Left lung (tissue), 10 donors: ENCODE results near the gene NCKAP5L. TPM values are rescaled to one million over a fixed set of nuclear protein-coding genes. Genes with fewer than 3 reads are reported as not detected.

Experiments
- ATAC-seq: fragments of 200-7000 bp; cut with Tn5 transposase; one replicate; pipeline ENCODE4 v1.9.1; 2020; ENCODE audit warnings: moderate library complexity
- DNase-seq, 4 donors: peaks; one replicate each; pipeline ENCODE4 v3.0.0-alpha.2; 2013 to 2020
- H3K27ac ChIP-seq, 2 donors: fragments of 200-600 bp; sonication (generic) in 1 of 2; one replicate each; pipeline versions ENCODE4 v1.5.0 to v1.8.0; 2020 to 2021
- H3K27me3 ChIP-seq, 2 donors: fragments of 200-600 bp; sonication (generic) in 1 of 2; one replicate each; pipeline versions ENCODE4 v1.5.0 to v1.8.0; 2020 to 2021
- H3K36me3 ChIP-seq, 2 donors: fragments of 200-600 bp; sonication (generic) in 1 of 2; one replicate each; pipeline versions ENCODE4 v1.5.0 to v1.8.0; 2020 to 2021
- H3K4me1 ChIP-seq, 2 donors: fragments of 200-600 bp; one replicate each; pipeline ENCODE4 v1.8.0; 2021
- H3K4me3 ChIP-seq, 2 donors: fragments of 200-600 bp; sonication (generic) in 1 of 2; one replicate each; pipeline versions ENCODE4 v1.5.0 to v1.8.0; 2020 to 2021; ENCODE audit warnings: mild to moderate bottlenecking in 1 of 2
- H3K9me3 ChIP-seq, 2 donors: fragments of 200-600 bp; sonication (generic) in 1 of 2; one replicate each; pipeline versions ENCODE4 v1.5.0 to v1.8.0; 2020 to 2021
- CTCF ChIP-seq, 2 donors: fragments of 200-600 bp; sonication (generic) in 1 of 2; IDR thresholded peaks; one replicate each; pipeline versions ENCODE4 v1.5.0 to v1.8.0; 2021; ENCODE audit warnings: antibody characterized with exemption in 2 of 2
- intact Hi-C, 2 donors: fragments of 100-400 bp; cut with DNase I; formaldehyde crosslinking; loops; one replicate each; pipeline versions ENCODE4 v1.11.2 to v1.14.2; 2022
- polyA plus RNA-seq, 6 donors: library from polyadenylated mRNA; unstranded; fragments of 120-200 nt; gene quantifications; one replicate each; pipeline ENCODE4 v1.2.1, GENCODE V29; 2013; ENCODE audit not compliant: insufficient read length in 6 of 6
- total RNA-seq, 2 donors: library from RNA; stranded (reverse); fragmentation: NEBNext Ultra II Directional; extraction: Animal tissue kit (Norgen Biotek cat#: 25700); gene quantifications; one replicate each; pipeline ENCODE4 v1.2.1, GENCODE V29; 2021
- donor health status: DM: no; HTN: yes; CAD: no.
- donor health status: DM: no; HTN: no; CAD: no.

NCKAP5L gene
- total and polyA plus RNA-seq, 8 donors: 16.4 to 29.9 (median 21.9) TPM

- H3K27ac ChIP-seq: no peak overlapping the region
- peaks cover 0 to 13% of the 10 kb centered on the region in 2 donors for H3K4me1 ChIP-seq
- TF ChIP-seq CTCF (IDR thresholded peaks at IDR 0.05): no peak
- ATAC-seq: no peak
- intact Hi-C loops: no loop called here
- DNase-seq: no peak
- H3K9me3 ChIP-seq: no peaks in the 10 kb centered on the region
- H3K36me3 ChIP-seq: peaks cover 0 to 38% of the 10 kb centered on the region in 2 donors
- no peak overlapping the region for H3K4me3 ChIP-seq
- no peaks in the 10 kb centered on the region for H3K27me3 ChIP-seq
Observed at GRCh38 chr12:49767333-49767732, 60.9 kb downstream of the NCKAP5L start.

DNA sequence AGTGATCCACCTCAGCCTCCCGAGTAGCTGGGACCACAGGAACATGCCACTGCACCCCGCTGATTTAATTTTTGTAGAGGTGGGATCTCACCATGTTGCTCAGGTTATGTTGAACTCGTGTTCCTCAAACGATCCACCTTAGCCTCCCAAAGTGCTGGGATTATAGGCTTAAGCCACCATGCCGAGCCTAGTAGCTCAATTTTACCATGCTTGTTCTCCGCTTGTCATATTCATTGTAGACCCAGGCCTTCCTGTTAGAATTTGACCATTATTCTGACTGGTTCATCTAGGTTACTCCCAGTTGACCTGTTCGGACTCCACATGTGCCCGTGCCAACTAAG is 62.1 kb downstream of the NCKAP5L start:
- no peak for TF ChIP-seq CTCF (IDR thresholded peaks at IDR 0.05)
- Histone ChIP-seq H3K9me3 (no peaks in the 10 kb centered on the region), H3K4me1 (peaks cover 0 to 19% of the 10 kb centered on the region in 2 donors), H3K27ac (no peak overlapping the region), H3K27me3 (no peaks in the 10 kb centered on the region), H3K4me3 (no peak overlapping the region), H3K36me3 (peaks cover 0 to 51% of the 10 kb centered on the region in 2 donors)
- intact Hi-C loops: no loop called here
- ATAC-seq: no peak
- DNase-seq: no peak

DNA sequence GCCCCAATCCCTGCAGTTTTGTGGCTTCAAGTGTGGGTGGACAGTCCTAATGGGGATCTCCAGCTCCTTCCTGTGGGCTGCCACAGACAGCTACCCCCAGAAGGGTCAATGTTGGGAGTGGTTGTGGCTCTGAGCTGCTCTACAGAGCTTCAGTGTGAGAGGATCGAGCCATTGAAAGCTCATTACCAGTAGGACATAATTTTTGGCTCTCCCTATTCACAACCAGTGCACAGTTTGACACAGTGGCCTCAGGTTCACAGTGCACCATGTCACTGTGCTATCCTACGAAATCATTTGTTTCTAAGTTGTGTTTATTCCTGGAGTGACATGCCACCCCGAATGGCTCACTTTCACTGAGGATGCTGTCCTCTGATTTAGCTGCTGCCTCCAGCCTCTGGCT is 64.1 kb downstream of the NCKAP5L start:
- Histone ChIP-seq H3K4me3 (no peak overlapping the region), H3K36me3 (peaks cover 4 to 70% of the 10 kb centered on the region in 2 donors), H3K27me3 (no peaks in the 10 kb centered on the region), H3K9me3 (no peaks in the 10 kb centered on the region), H3K4me1 (peaks cover 0 to 19% of the 10 kb centered on the region in 2 donors), H3K27ac (no peak overlapping the region)
- intact Hi-C loops: no loop called here
- no peak for TF ChIP-seq CTCF (IDR thresholded peaks at IDR 0.05)
- DNase-seq (no peak), ATAC-seq (no peak)

DNA sequence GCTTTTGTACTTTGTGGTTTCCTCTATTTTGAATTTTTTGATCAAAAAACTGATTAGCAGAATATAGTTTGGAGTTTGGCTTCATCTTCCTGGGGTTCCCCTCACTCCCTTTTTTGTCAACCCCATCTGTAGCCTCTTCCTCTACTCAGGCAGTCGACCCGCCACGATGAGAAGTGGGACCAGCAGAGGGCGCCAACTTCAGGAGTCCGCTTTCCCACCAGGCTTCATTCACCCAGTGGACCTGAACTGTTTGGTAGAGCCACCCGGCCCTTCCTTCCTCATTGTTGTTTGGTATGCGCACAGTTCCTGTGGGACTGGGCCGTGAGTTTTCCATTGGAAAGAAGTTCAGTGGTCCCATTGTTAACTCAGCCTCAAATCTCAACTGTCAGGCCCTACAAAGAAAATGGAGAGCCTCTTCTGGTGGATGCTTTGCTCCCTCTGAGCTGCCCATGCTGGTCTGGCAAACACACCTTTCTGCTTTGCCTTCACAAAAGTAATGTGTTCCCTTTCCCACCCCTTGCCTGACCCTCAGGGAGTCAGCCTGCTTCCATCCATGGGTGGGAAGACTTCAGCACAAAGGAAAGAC is 65.1 kb downstream of the NCKAP5L start:
- intact Hi-C loops: no loop called here
- Histone ChIP-seq H3K36me3 (peaks cover 7 to 80% of the 10 kb centered on the region in 2 donors), H3K27ac (peak overlapping the region in 1 of 2 donors; percentile 45), H3K9me3 (no peaks in the 10 kb centered on the region), H3K4me1 (peaks cover 0 to 19% of the 10 kb centered on the region in 2 donors), H3K4me3 (no peak overlapping the region), H3K27me3 (no peaks in the 10 kb centered on the region)
- peak; percentile 68 to 75 for TF ChIP-seq CTCF (IDR thresholded peaks at IDR 0.05)
- ATAC-seq (peak; percentile 83), DNase-seq (peak in 3 of 4 donors; percentile 51 to 88 (median 59))

DNA sequence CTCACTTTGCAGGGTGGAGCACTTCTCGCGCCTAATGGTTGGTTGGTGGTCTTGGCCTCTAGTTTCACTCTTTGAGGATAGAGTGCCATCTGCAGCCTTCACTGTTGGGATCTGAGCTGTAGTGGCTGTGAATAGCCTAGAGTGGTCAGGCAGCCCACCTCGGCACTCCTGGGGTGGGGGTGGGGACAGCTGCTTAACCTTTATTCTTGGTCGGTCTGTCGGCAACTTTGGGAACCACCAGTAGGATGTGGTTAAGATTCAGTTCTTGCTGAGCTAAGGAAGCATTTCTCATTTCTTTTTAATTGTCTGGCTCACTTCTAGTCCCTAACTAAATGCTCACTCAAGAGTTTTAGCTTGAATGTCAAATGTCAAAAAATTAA is 65.8 kb downstream of the NCKAP5L start:
- Histone ChIP-seq H3K27ac (peak overlapping the region in 1 of 2 donors; percentile 28), H3K4me1 (peaks cover 0 to 19% of the 10 kb centered on the region in 2 donors), H3K9me3 (no peaks in the 10 kb centered on the region), H3K36me3 (peaks cover 7 to 87% of the 10 kb centered on the region in 2 donors), H3K27me3 (no peaks in the 10 kb centered on the region), H3K4me3 (no peak overlapping the region)
- TF ChIP-seq CTCF (IDR thresholded peaks at IDR 0.05): no peak
- DNase-seq (no peak), ATAC-seq (no peak)
- intact Hi-C loops: no loop called here
